IPS-18c (cell line): ENCODE data around the gene PRDM2.

Experiments
- H3K4me3 ChIP-seq: 2 replicates; pipeline ENCODE4 v1.7.0; 2013; ENCODE audit warnings: low read depth, mild to moderate bottlenecking, low read length, moderate library complexity; ENCODE audit not compliant: insufficient read depth
- H3K9me3 ChIP-seq: one replicate; pipeline ENCODE4 v1.6.1; 2013; ENCODE audit warnings: mild to moderate bottlenecking, low read length, moderate library complexity; ENCODE audit not compliant: control insufficient read depth, insufficient read depth

PRDM2 gene

GRCh38 chr1:13771745-13772144 is 71.8 kb downstream of the PRDM2 start:
- Histone ChIP-seq H3K4me3 (no peak overlapping the region), H3K9me3 (no peaks in the 10 kb centered on the region)

DNA sequence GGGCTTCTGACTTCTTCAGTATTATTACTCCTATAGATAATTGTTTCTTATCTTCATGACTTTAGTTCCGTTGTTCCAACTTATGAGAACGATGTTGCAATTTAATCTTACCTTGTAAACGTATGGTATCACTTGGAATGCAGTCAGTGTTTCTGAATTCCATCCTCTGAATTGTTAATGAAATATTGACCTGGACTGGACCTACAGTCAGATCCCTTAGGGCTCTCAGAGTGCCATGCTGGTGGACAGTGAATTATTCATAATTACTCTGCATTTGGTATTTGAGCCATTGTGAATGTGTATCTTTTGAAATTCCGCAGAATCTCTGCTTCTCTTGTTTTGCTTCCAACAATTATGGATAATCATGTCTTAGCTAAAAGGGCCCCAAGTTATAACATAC is 72.3 kb downstream of the PRDM2 start:
- Histone ChIP-seq H3K4me3 (no peak overlapping the region), H3K9me3 (no peaks in the 10 kb centered on the region)

- no peaks in the 10 kb centered on the region for H3K9me3 ChIP-seq
- H3K4me3 ChIP-seq, result no peak overlapping the region
Observed at GRCh38 chr1:13774121-13774520, 74.1 kb downstream of the PRDM2 start.

GRCh38 chr1:13775459-13775858 is 75.5 kb downstream of the PRDM2 start:
- no peaks in the 10 kb centered on the region for H3K9me3 ChIP-seq

GRCh38 chr1:13775916-13776315 is 75.9 kb downstream of the PRDM2 start:
- Histone ChIP-seq H3K9me3 (no peaks in the 10 kb centered on the region), H3K4me3 (no peak overlapping the region)

More at GRCh38 chr1:13775459-13775858, 75.5 kb downstream of the PRDM2 start:
- H3K4me3 ChIP-seq, result no peak overlapping the region

DNA sequence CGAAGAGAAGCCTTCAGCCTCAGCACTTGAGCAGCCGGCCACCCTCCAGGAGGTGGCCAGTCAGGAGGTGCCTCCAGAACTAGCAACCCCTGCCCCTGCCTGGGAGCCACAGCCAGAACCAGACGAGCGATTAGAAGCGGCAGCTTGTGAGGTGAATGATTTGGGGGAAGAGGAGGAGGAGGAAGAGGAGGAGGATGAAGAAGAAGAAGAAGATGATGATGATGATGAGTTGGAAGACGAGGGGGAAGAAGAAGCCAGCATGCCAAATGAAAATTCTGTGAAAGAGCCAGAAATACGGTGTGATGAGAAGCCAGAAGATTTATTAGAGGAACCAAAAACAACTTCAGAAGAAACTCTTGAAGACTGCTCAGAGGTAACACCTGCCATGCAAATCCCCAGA is 78.4 kb downstream of the PRDM2 start:
- Histone ChIP-seq H3K4me3 (no peak overlapping the region), H3K9me3 (no peaks in the 10 kb centered on the region)

GRCh38 chr1:13779930-13780329 is 79.9 kb downstream of the PRDM2 start:
- Histone ChIP-seq H3K9me3 (no peaks in the 10 kb centered on the region), H3K4me3 (no peak overlapping the region)

DNA sequence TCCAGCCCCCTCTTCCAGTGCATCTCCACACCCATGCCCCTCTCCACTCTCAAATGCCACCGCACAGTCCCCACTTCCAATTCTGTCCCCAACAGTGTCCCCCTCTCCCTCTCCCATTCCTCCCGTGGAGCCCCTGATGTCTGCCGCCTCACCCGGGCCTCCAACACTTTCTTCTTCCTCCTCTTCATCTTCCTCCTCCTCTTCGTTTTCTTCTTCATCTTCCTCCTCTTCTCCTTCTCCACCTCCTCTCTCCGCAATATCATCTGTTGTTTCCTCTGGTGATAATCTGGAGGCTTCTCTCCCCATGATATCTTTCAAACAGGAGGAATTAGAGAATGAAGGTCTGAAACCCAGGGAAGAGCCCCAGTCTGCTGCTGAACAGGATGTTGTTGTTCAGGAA is 80.8 kb downstream of the PRDM2 start:
- Histone ChIP-seq H3K4me3 (no peak overlapping the region), H3K9me3 (no peaks in the 10 kb centered on the region)

GRCh38 chr1:13781228-13781627 is 81.2 kb downstream of the PRDM2 start:
- Histone ChIP-seq H3K9me3 (no peaks in the 10 kb centered on the region), H3K4me3 (no peak overlapping the region)

DNA sequence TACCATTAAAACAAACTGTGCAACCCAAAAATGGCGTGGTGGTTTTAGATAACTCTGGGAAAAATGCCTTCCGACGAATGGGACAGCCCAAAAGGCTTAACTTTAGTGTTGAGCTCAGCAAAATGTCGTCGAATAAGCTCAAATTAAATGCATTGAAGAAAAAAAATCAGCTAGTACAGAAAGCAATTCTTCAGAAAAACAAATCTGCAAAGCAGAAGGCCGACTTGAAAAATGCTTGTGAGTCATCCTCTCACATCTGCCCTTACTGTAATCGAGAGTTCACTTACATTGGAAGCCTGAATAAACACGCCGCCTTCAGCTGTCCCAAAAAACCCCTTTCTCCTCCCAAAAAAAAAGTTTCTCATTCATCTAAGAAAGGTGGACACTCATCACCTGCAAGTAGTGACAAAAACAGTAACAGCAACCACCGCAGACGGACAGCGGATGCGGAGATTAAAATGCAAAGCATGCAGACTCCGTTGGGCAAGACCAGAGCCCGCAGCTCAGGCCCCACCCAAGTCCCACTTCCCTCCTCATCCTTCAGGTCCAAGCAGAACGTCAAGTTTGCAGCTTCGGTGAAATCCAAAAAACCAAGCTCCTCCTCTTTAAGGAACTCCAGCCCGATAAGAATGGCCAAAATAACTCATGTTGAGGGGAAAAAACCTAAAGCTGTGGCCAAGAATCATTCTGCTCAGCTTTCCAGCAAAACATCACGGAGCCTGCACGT is 82.1 kb downstream of the PRDM2 start:
- Histone ChIP-seq H3K4me3 (no peak overlapping the region), H3K9me3 (no peaks in the 10 kb centered on the region)

DNA sequence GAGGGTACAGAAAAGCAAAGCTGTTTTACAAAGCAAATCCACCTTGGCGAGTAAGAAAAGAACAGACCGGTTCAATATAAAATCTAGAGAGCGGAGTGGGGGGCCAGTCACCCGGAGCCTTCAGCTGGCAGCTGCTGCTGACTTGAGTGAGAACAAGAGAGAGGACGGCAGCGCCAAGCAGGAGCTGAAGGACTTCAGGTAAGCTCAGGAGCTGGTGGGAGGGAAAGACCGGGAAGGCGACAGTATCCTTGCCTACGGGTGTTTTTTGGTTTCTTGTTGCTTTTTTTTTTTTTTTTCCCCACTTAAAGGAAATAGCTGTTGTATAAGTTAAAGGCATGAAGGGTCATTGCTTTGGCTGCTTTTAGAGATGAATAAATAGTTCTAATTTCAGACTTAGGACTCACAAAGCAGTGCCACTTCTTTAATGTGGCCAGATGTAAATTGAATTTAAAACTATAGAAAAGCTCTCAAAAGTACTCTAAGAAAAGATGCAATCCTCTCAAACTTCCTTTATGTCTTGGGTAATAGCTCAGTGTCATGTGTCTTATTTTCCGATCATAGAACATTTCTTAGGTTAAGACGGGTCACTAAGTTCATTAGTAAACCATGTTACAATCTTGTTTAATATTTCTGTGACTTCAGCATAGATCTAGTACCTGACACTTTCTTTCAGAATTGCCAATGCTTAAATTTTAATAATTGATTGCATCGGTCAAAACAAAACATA is 82.8 kb downstream of the PRDM2 start:
- no peak overlapping the region for H3K4me3 ChIP-seq

DNA sequence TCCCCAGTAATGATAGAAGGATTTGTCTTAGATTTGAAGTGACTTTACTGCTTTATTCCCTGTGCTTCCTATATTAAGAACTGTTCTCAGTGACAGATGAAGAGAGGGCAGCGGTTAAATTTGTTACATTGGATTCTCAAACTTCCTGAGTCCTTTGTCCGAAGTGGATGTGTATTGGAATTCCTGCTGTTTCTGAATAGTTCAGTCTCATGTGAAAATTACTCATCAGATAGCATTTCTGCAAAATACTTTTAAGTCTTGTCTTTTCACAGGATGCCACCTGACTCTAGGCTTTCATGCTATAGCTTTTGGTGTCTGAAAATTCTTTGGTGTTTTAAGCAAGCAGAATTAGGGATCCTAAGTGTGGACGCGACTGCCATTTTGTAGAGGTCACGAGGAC is 83.6 kb downstream of the PRDM2 start:
- Histone ChIP-seq H3K9me3 (no peaks in the 10 kb centered on the region), H3K4me3 (no peak overlapping the region)

More for the DNA sequence above, 82.8 kb downstream of the PRDM2 start:
- no peaks in the 10 kb centered on the region for H3K9me3 ChIP-seq

GRCh38 chr1:13784971-13785370 is 85.0 kb downstream of the PRDM2 start:
- Histone ChIP-seq H3K4me3 (no peak overlapping the region), H3K9me3 (no peaks in the 10 kb centered on the region)

DNA sequence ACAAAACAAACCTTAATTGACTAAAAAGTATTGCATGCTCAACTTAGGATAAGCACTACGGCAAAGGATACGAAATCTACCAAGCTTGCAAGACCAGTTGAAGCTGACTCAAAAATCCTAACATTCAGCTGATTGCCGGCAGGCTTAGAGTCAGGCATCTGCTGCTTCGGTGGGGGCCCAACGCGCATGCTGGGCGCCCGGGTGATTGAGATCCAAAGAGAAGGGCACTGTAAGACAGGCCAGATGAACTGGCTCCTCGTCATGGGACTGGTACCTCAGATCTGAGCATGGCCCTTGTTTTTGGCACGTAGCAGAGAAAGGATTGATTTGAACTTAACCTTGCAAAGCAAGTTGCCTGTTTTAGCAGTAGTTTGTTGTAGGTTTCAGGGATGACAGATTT is 86.6 kb downstream of the PRDM2 start:
- Histone ChIP-seq H3K9me3 (no peaks in the 10 kb centered on the region), H3K4me3 (no peak overlapping the region)

DNA sequence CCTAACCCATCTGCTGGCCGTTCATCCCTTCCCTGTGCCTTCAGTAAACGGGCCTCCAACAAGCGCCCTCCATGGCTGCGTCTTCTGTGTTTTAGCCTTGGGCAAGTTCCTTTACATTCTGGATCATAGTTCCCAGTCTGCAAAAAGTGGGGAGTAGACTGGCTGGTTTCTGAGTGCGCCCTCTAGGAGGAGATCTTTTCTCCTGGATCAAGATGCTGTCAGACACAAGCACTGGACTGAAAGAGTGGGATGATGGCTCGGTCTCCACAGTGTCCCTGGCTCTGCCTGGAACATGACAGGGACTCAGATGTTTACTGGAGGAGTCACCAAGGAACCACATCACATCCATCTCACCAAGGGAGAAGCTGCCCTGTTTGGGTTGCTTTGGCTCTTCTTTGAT is 88.8 kb downstream of the PRDM2 start:
- Histone ChIP-seq H3K4me3 (no peak overlapping the region), H3K9me3 (no peaks in the 10 kb centered on the region)

DNA sequence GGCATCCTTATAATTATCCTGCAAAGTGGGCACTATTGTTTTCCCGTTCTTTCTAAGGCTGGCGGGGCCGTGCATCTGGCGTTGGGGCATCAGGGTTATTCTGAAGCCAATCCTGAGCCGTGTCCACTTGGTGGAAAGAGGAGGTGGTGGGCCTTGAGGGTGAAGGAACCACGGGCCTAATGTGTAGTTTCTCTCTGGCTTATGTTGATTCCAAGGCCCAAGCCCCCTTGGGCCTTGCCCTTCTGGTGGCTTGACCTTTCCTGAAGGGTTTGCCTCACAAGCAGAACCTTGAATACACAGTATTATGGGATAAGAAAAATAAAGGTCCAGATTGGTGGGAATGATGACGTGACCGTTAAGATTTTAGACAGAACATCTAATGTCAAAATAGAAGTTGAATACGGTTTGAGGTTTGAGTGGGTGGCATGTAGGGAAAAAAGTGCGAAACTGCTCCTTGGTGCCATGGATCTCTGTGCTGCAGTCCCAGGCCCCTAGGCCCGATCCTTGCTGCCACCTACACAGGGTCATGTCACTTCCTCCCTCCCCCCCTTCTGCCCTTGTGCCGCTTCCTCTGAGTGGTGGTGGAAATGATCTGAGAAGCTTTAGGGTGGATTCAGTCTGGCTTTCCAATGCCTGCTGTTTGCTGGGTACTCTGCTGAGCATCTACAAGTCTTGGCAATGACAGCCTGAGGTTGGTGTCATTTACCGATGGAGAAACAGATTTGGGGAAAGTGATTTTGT is 90.5 kb downstream of the PRDM2 start:
- no peak overlapping the region for H3K4me3 ChIP-seq
- no peaks in the 10 kb centered on the region for H3K9me3 ChIP-seq

DNA sequence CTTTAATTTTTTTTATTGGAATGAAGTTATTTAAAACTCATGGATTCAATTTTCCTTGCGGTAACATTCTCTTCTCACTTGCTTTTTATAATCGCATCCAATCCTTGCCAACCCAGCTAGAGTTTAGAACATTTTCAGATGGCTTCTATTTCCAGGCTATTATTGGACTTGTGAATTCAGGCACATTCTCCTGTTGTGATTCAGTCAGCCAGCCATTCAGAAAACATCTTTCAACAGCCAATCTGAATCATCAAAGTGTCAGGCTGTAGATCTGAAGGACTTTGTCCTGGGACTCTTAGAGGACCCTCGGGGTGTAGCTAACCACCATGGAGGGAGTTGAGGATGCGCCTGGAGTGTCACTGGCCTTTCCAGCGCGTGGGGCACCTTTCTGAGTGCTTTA is 92.4 kb downstream of the PRDM2 start:
- no peak overlapping the region for H3K4me3 ChIP-seq
- H3K9me3 ChIP-seq, result no peaks in the 10 kb centered on the region
